ENCODE measurements around the gene PDE1C. TPM values are rescaled to one million over a fixed set of nuclear protein-coding genes. Genes with fewer than 3 reads are reported as not detected.
"Not testable (repeated sequence)": the region's sequence is repeated elsewhere in the genome, so short reads cannot be mapped to it uniquely, and the experiment has no call there.

The PDE1C gene
- polyA plus RNA-seq, 3 donors: 2.5 to 5.0 (median 4.4) TPM

DNA sequence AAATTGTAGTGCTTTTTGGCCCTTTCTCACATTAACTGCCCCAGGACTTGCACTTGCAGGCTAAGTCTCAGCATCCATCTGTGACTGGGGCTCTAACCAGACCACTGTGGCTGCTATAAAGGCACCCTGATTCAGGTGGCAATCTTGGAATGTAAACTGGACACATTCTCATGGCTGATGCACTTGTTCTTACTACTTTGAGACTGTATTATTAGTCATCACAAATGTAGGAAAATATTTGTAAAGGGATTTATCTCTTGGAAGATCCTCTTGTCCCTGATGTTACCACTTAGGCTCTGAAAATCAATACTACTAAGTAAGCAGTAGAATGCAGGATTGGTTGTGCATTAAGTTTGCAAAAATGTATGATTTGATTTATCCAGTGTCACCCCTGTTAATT lies 25.0 kb downstream of the PDE1C start:
- DNase-seq: no peak

DNA sequence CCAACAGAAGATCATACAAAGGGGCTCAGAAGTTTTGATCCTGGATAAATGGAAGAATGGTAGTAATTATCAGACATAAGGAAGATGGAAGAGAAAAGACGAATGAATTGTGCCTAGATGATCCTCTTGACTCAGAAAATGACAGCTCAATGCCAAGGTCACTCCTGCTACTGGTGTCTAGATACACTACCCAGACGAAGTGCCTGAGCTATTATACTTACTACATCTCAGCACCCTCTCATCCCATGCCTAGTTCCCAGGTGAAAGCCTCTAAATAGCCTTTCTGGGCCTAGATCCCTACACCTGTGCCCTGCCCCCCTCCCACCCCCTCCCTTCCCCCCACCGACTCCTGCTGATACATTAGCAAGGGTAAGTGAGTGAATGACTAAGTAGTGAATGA lies 25.5 kb downstream of the PDE1C start:
- DNase-seq: no peak

GRCh38 chr7:32043688-32044087 lies 26.5 kb downstream of the PDE1C start:
- DNase-seq: no peak

GRCh38 chr7:32042900-32043299 lies 27.3 kb downstream of the PDE1C start:
- DNase-seq: no peak

DNA sequence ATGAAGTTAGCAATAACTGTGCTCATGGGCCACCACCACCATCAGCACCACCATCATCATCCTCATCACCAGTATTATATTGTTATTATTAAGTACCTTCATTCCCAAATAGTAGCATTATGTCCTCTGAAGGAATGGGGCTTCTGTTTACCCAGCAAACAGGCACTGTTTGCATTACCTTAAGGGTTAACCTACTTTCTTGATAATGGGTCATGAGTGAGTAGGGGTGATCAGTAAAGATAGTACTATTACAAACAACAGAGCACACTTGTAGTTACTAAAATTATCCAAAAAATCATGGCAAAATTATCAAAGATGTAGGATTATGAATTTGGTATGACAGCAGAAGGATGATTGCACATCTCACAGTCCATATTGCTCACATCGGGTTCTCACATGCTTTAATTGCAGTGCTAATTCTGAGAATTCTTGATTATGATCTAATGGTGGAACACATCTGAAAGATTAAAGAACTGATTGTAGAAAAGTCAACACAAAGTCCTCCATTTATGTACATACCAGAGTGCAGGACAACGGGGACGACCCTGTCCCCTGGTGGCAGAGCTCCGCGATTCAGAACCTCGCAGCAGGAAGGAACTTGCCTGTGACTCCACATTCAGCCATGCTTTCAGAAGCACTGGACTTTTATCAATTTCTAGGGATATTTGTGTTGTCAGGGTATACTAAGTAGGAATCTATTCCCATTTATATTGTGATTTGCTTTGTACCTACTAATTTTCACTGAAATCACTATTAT lies 31.0 kb downstream of the PDE1C start:
- no peak for DNase-seq

DNA sequence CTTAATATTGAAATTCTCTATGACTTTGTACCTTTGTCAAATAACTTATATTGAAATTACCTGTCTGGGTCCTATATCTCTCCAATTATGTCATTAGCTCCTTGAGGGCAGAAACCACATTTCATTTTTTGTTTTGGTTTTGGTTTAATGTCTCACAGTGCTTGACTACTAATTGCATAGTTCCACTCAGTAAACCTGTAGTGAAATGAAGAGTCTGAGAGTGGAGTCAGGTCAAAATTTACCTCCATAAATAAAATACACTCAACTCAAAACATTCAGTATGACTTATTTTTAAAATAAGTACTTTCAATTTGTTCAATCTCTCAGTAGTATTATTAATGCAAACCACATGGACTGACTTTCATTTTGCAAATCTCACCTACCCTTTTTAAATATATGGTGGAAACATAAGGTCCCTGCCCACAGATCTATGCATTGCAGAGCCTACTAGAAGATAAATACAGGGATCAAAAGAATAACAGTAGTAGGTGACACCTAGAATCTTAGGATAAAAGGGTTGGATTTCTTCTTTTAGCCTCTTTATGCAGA lies 32.5 kb downstream of the PDE1C start:
- no peak for DNase-seq

DNA sequence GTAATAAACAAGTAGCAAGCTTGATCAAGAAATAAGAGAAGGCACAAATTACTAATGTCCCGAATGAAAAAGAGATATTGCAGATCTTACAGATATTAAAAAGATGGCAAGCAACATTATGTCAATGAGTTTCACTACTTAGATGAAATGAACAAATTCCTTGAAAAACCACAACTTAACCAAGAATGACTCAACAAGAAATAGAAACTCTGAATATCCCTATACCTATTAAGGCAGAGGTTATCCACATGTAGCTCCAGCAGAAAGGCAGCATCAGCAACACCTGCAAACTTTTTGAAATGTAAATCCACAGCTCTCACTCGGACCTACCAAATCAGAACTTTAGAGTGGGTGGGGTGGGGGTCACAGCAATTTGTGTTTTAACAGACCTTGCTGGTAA lies 33.6 kb downstream of the PDE1C start:
- no peak for DNase-seq

DNA sequence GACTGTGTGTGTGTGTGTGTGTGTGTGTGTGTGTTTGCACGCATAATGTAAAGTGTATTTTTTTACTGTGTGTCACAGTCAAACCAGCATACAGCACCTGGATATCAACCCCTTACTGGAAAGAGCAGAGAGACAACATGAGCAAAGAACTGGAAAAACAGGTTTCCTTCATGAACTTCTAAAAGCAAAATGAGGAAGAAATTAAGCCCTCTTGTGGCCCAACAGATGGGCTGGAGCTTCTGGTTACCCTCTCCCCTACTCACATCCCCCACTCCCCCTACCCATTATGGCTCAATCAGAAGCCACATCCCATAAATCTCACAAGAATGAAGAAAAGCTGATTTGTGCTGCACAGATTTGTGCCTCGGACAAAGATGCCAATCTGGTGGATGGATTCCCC lies 36.2 kb downstream of the PDE1C start:
- DNase-seq: no peak

DNA sequence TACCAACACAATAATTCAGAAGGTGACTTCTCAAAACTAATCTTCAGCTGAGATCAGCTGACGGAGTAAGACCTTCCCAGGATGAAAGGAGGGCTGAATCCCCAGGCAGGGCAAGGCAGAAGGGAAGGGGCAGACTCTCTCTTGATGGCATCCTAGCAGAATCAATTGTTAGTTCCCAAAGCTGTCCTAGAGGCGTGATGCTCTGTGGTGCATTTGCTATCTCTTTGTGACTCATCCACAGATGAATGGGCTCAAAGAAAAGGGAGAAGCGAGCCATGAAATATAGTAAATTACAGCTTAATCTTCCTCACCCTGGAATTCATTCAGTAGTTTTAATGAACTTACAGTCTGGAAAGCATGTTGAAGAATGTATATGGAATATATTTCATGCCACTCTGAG lies 37.2 kb downstream of the PDE1C start:
- no peak for DNase-seq

DNA sequence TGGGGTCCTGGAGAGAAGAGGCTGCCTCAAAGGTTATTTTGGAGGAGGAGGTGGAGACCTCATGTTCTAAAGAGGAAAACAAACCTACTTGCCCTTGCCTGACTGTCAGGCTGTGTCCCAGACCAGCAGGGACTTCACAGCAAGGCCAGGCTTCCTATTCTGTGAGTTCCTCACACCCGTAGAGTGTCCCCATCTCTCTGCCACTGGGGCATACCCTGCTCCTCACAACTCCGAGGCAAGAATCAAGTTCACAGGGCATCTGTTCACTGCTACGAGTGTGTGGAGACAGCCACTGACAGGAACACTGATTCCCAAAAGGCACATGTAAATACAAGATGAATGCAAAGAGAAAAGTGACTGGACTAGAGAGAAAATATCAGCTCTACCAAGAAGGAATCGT lies 38.0 kb downstream of the PDE1C start:
- no peak for DNase-seq

- DNase-seq: no peak
Observed at GRCh38 chr7:32030904-32031692, 39.1 kb downstream of the PDE1C start.

- no peak for DNase-seq
Observed at GRCh38 chr7:32026083-32026425, 44.2 kb downstream of the PDE1C start.

GRCh38 chr7:32025381-32026082 lies 44.7 kb downstream of the PDE1C start:
- no peak for DNase-seq

- no peak for DNase-seq
Observed at GRCh38 chr7:32023376-32023775, 46.8 kb downstream of the PDE1C start.

DNA sequence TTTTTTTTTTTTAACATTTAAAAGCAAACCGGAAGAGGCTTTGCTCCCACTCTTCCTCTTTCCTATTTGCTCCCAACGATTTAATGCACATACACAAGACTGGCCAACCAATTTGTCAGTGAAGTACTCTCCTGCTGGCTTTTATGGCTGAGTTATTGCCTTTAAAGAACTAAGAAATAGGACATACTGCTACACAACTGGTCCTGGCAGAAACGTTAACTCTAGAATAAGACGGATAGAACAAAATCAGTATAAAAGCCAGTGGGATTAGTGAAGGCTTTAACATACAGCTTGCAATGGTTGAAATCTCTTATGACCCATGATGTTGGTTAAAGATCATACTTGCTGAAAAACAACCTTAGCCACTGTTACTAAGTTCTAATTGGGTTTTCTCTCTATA lies 47.2 kb downstream of the PDE1C start:
- no peak for DNase-seq

- DNase-seq: no peak
Observed at GRCh38 chr7:32020551-32021159, 49.6 kb downstream of the PDE1C start.

DNA sequence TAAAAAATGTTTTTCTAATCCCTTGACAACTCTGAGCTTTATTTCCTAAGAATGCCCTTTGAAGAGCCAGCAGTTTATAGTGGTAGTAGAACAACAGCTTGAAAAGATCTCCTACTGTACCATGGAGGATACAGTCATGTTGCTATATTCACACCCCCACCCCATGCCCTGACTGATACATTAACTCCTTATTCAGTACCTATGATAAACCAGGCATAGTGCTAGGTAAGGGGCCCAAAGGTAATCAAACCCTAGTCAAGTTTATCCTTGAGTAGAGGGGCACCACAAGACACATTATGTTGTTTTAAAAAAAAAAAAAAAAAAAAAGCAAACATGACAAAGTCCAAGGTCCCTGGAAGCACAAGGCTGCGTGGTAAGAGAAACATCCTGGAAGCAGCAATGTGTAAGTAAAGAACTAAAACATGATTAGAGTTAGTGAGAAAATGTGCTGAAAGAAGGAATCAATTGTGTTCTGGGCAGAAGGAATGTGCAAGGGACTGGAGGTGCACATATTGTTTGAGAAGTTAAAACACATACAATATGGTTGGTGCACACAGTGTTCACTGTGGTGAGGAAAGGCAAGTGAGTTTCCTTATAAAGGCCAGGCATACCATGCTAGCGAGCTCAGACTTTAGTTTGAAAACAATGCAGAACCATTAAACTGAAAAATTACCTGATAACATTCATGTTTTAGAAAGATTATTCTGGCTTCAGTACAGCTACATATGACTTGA lies 51.2 kb downstream of the PDE1C start:
- no peak for DNase-seq

DNA sequence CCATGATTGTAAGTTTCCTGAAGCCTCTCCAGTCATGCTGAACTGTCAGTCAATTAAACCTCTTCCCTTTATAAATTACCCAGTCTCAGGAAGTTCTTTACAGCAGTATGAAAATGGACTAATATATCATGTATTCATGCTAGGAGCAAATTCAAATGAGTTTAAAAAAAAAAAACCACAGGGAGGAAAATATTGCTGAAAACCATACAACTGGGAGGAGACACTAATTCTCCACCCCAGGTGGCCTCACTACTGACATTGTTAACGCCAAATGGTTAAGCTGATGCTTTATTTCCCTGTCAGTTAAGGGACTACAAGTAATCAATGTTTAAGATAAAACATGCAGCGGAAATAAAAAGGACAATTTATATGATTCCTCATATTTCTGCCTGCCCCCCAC lies 55.1 kb downstream of the PDE1C start:
- DNase-seq: no peak

DNA sequence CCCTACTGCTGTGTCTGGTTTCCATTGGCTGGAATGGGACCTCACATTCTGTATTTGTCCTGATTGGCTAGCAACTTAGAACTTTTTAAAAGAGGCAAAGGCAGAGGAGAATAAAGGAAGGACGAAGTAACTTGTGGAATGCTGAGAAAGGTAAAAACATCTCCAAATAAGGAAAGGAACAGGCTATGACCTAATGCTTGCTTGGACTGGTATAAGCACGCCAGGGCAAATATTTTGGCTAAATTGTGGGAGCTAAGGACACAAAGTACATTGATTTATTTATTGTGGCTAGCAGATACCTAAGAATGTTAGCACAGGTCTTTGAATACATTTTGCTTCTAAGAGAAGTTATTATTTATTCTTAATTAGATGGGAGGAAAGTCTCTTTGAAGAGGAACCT lies 56.7 kb downstream of the PDE1C start:
- DNase-seq: not testable (repeated sequence)

GRCh38 chr7:32005577-32005976 lies 64.6 kb downstream of the PDE1C start:
- DNase-seq: no peak

DNA sequence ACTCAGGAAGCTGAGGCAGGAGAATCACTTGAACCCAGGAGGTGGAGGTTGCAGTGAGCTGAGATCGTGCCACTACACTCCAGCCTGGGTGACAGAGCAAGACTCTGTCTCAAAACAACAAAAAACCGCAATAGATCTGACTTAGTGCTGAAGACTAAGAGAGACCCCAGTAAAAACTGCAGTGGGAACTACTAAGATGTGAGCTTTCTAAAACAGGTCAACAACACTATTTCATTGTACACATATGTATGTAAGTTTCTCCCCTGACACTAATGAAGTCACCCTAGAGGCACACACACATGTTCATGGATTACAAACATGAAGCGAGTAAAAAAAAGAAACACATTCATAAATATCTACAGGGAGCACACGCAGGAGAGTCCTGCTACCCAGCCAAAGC lies 68.3 kb downstream of the PDE1C start:
- DNase-seq: no peak

GRCh38 chr7:31997423-31997822 lies 72.8 kb downstream of the PDE1C start:
- no peak for DNase-seq
